K562 (cell line): ENCODE results near the gene LIMS1. TPM values are rescaled to one million over a fixed set of nuclear protein-coding genes. Genes with fewer than 3 reads are reported as not detected.
"Not testable (repeated sequence)": the region's sequence is repeated elsewhere in the genome, so short reads cannot be mapped to it uniquely, and the experiment has no call there.

Experiments used
- ATAC-seq: fragments of 200-7000 bp; cut with Tn5 transposase; 3 replicates; pipeline ENCODE4 v1.9.1; 2020; ENCODE audit warnings: moderate library complexity
- BruUV-seq: library from RNA; stranded (reverse); fragments of 400-500 nt; replicated peaks from 2 replicates; lab custom pipeline; 2021; lab: Mats Ljungman, UMichigan
- CTCF ChIA-PET: fragments of 300-600 bp; formaldehyde crosslinking; extraction: SDS; loops from one replicate; lab custom pipeline; 2021; ENCODE audit warnings: low intra/inter-chr PET ratio; lab: Yijun Ruan, JAX
- POLR2A ChIA-PET: fragments of 300-600, 350-650 bp; sonication (Branson Sonifier 250); formaldehyde crosslinking; extraction: SDS; loops from one replicate; lab custom pipeline; 2021; ENCODE audit warnings: antibody characterized with exemption, inconsistent platforms; lab: Yijun Ruan, JAX
- DNase-seq, 4 experiments: peaks; one replicate each; pipeline versions ENCODE4 v3.0.0 to v3.0.0-alpha.2; 2011 to 2018; ENCODE audit warnings: low spot score in 3 of 4, mixed read lengths in 3 of 4; ENCODE audit errors: extremely low read depth in 1 of 4
- FAIRE-seq: peaks from 2 replicates; lab custom pipeline; 2011; peaks lifted over from hg19 to GRCh38; lab: Jason Lieb, UNC
- H2AFZ ChIP-seq: 2 replicates; pipeline ENCODE4 v1.6.0; 2011; ENCODE audit warnings: low read depth, low read length, control low read depth, inconsistent platforms
- H3K27ac ChIP-seq: fragments of 200-600 bp; 3 replicates; pipeline ENCODE4 v1.8.0; 2011; ENCODE audit warnings: low read depth, mild to moderate bottlenecking, control low read depth, inconsistent platforms, low read length, moderate library complexity, mixed read lengths; ENCODE audit errors: extremely low read depth
- H3K27me3 ChIP-seq, 2 experiments: fragments of 300-600 bp in 1 of 2; 2 replicates in 1 of 2; 3 replicates in 1 of 2; pipeline versions ENCODE4 v1.6.0 to v1.8.0; 2011; ENCODE audit warnings: inconsistent platforms in 2 of 2, low read length in 2 of 2, mild to moderate bottlenecking in 1 of 2, mixed read lengths in 1 of 2, moderate library complexity in 1 of 2; ENCODE audit not compliant: control insufficient read depth in 2 of 2, insufficient read depth in 2 of 2
- H3K36me3 ChIP-seq: fragments of 300-600 bp; 3 replicates; pipeline ENCODE4 v1.8.0; 2011; ENCODE audit warnings: mild to moderate bottlenecking, low read length, inconsistent platforms; ENCODE audit not compliant: control insufficient read depth, insufficient read depth
- H3K4me1 ChIP-seq, 2 experiments: fragments of 200-600 bp in 1 of 2; replicated peaks in 1 of 2; 2 replicates in 1 of 2; 3 replicates in 1 of 2; pipeline versions ENCODE4 v1.5.1 to v1.8.0; 2011; ENCODE audit warnings: inconsistent platforms in 2 of 2, low read length in 2 of 2, mild to moderate bottlenecking in 1 of 2, mixed read lengths in 1 of 2, moderate library complexity in 1 of 2; ENCODE audit not compliant: control insufficient read depth in 2 of 2, insufficient read depth in 2 of 2
- H3K4me2 ChIP-seq: 2 replicates; pipeline ENCODE4 v1.6.1; 2011; ENCODE audit warnings: low read length, control low read depth, inconsistent platforms, mixed read lengths; ENCODE audit not compliant: insufficient read depth
- H3K4me3 ChIP-seq: fragments of 200-600 bp; sonication (generic), shearing (Covaris generic); 2 replicates; pipeline ENCODE4 v1.5.1; 2016; ENCODE audit warnings: control low read depth, inconsistent platforms
- H3K79me2 ChIP-seq: fragments of 200-600 bp; 3 replicates; pipeline ENCODE4 v1.8.0; 2011; ENCODE audit warnings: low read length, inconsistent platforms; ENCODE audit not compliant: control insufficient read depth, insufficient read depth
- H3K9ac ChIP-seq, 2 experiments: 2 replicates each; pipeline versions ENCODE4 v1.6.0 to v1.6.1; 2011; ENCODE audit warnings: low read depth in 2 of 2, low read length in 2 of 2, control low read depth in 1 of 2, inconsistent platforms in 1 of 2, mild to moderate bottlenecking in 1 of 2, mixed read lengths in 1 of 2; ENCODE audit not compliant: insufficient read depth in 1 of 2
- H3K9me1 ChIP-seq: one replicate; pipeline ENCODE4 v1.6.0; 2011; ENCODE audit warnings: inconsistent platforms, mild to moderate bottlenecking, low read length, moderate library complexity; ENCODE audit not compliant: control insufficient read depth, insufficient read depth
- H3K9me3 ChIP-seq: replicated peaks from 2 replicates; pipeline ENCODE4 v1.5.1; 2011; ENCODE audit warnings: low read depth, low read length, inconsistent platforms; ENCODE audit not compliant: control insufficient read depth, insufficient read depth
- H4K20me1 ChIP-seq: replicated peaks from 2 replicates; pipeline ENCODE4 v1.6.1; 2011; ENCODE audit warnings: low read length, inconsistent platforms, mixed read lengths; ENCODE audit not compliant: control insufficient read depth, insufficient read depth
- ETV6 ChIP-seq, 3 experiments: fragments of 150-350 bp in 1 of 3; sonication (generic) in 1 of 3; formaldehyde crosslinking in 1 of 3; IDR thresholded peaks; 2 replicates each; pipeline versions ENCODE4 v1.6.1 to v1.8.0; 2014 to 2022; ENCODE audit warnings: borderline replicate concordance in 2 of 3, low read depth in 2 of 3, antibody characterized with exemption in 1 of 3, low read length in 1 of 3, mild to moderate bottlenecking in 1 of 3, missing genetic modification reagents in 1 of 3
- MEIS2 ChIP-seq: fragments of 450-650 bp; IDR thresholded peaks from 2 replicates; pipeline ENCODE4 v1.6.1; 2014; ENCODE audit warnings: mild to moderate bottlenecking; ENCODE audit not compliant: partially characterized antibody
- NFIC ChIP-seq: fragments of 450-650 bp; IDR thresholded peaks from 2 replicates; pipeline ENCODE4 v1.6.1; 2017; ENCODE audit warnings: mild to moderate bottlenecking, inconsistent platforms
- PHB ChIP-seq: fragments of 250-450 bp; sonication (Bioruptor Pico); IDR thresholded peaks from 2 replicates; pipeline ENCODE4 v1.5.0; 2021
- ZNF324 ChIP-seq: fragments of 250-450 bp; sonication (Bioruptor Pico); IDR thresholded peaks from 2 replicates; pipeline ENCODE4 v1.4.0; 2020; ENCODE audit warnings: mild to moderate bottlenecking
- ZNF707 ChIP-seq: fragments of 250-450 bp; sonication (Bioruptor Pico); conservative IDR thresholded peaks from 2 replicates; pipeline ENCODE4 v1.8.0; 2022; ENCODE audit warnings: inconsistent platforms, mild to moderate bottlenecking, moderate library complexity
- WGBS: fragments of 100-300 bp; shearing (Covaris generic); methylation state at CpG from one replicate; pipeline ENCODE4 v1.1.6; 2016; ENCODE audit warnings: low coverage, mixed read lengths; ENCODE audit not compliant: insufficient coverage; ENCODE audit errors: missing lambda C conversion rate; 5-methylcytosine and 5-hydroxymethylcytosine counted together
- in situ Hi-C: fragments of 300-500 bp; cut with MboI; formaldehyde crosslinking; loops from 4 replicates; pipeline ENCODE4 v1.15.0; 2018; ENCODE audit warnings: inconsistent platforms, mixed read lengths
- intact Hi-C: fragments of 100-400 bp; cut with micrococcal nuclease; formaldehyde crosslinking; loops from 2 replicates; pipeline ENCODE4 v1.14.2; 2022
- polyA plus RNA-seq, 8 experiments: library from polyadenylated mRNA; depleted of rRNA in 4 of 8; stranded (reverse) in 5 of 8; unstranded in 3 of 8; fragments of >200 nt; fragmentation: Nextera tagmentation in 2 of 8; fragmentation: Illumina TruSeq in 1 of 8; extraction: Ambion mirVana in 2 of 8; extraction: Trizol in 1 of 8; gene quantifications; 2 replicates each; pipeline versions ENCODE4 v1.2.1 to v1.2.3, GENCODE V29; 2011 to 2014; ENCODE audit warnings: inconsistent platforms in 1 of 8, missing spikeins in 1 of 8
- total RNA-seq, 7 experiments: library from RNA; depleted of rRNA in 6 of 7; stranded (reverse); fragments of >200 nt in 6 of 7; fragmentation: Illumina TruSeq in 2 of 7; extraction: Trizol in 2 of 7; gene quantifications; 2 replicates each; pipeline versions ENCODE4 v1.2.1 to v1.2.3, GENCODE V29; 2011 to 2021; ENCODE audit warnings: low replicate concordance in 1 of 7

Gene LIMS1
- total and polyA plus RNA-seq, 9 of the 15 experiments (the other 6 are each of a cell fraction or from before 2014, with no cell fraction given), result 52.8 to 134 (median 81.0) TPM

- H3K4me2 ChIP-seq, H2AFZ ChIP-seq, H3K9me1 ChIP-seq, H3K27me3 ChIP-seq, H3K9me3 ChIP-seq, in situ Hi-C loops, DNase-seq, POLR2A ChIA-PET, H3K4me1 ChIP-seq, CTCF ChIA-PET, H4K20me1 ChIP-seq, FAIRE-seq, ATAC-seq, H3K9ac ChIP-seq, H3K27ac ChIP-seq, H3K4me3 ChIP-seq, BruUV-seq: not testable (repeated sequence)
- intact Hi-C loops, result loop anchor here (10.0 kb wide), 1 partner anchor 124 kb away; no protein-coding TSS in a partner anchor
- H3K79me2 ChIP-seq, result peaks cover 84% of the 10 kb centered on the region
- H3K36me3 ChIP-seq, result peaks cover 11% of the 10 kb centered on the region; the same call in 2 of the 3 replicates
- 96% methylated on average over 10 of the region's 10 CpGs for WGBS
Observed at GRCh38 chr2:108601199-108601598, 66.9 kb downstream of the LIMS1 start.

- H3K9me3 ChIP-seq, result no peaks in the 10 kb centered on the region
- no peak overlapping the region for H3K27ac ChIP-seq
- no peak overlapping the region for H3K4me2 ChIP-seq
- no TSS peak for BruUV-seq
- intact Hi-C loops (loop anchor here (10.0 kb wide), 1 partner anchor 122 kb away; no protein-coding TSS in a partner anchor), in situ Hi-C loops (no loop called here)
- H3K9me1 ChIP-seq, result no peaks in the 10 kb centered on the region
- 0 out of 2 replicates have a peak, but pooled peaks cover 6% of the 10 kb centered on the region for H4K20me1 ChIP-seq
- ChIA-PET CTCF (no interaction called here), POLR2A (no interaction called here)
- H3K36me3 ChIP-seq, result peaks cover 19% of the 10 kb centered on the region; the same call in 2 of the 3 replicates
- FAIRE-seq, result no peak
- no peaks in the 10 kb centered on the region for H3K27me3 ChIP-seq
- H3K9ac ChIP-seq, result no peak overlapping the region
- H3K79me2 ChIP-seq, result peaks cover 86% of the 10 kb centered on the region
- ATAC-seq, result no peak
- no peak overlapping the region for H2AFZ ChIP-seq
- no peak overlapping the region for H3K4me3 ChIP-seq
- peaks cover 2 to 4% of the 10 kb centered on the region in 2 experiments; a peak in 4 of 5 replicates for H3K4me1 ChIP-seq
- no peak for DNase-seq
- TF ChIP-seq MEIS2 (peak; percentile 40), ZNF707 (CRISPR knock-in tag) (no peak), ETV6 (IDR thresholded peaks at IDR 0.05; ENCODE audit: borderline replicate concordance in 1 of 2, low read depth in 2 of 2, low read length in 1 of 2) (no peak), ETV6 (CRISPR knock-in tag; IDR thresholded peaks at IDR 0.05; ENCODE audit: borderline replicate concordance) (no peak), NFIC (no peak), PHB (CRISPR knock-in tag) (no peak), ZNF324 (peak; percentile 90)
Observed at GRCh38 chr2:108602422-108602821, 68.2 kb downstream of the LIMS1 start.
